ENCODE data around the gene EIF3K. TPM values are rescaled to one million over a fixed set of nuclear protein-coding genes. Genes with fewer than 3 reads are reported as not detected.

EIF3K gene
- total RNA-seq, 1 donor from 2014 or later, result 261 TPM

DNA sequence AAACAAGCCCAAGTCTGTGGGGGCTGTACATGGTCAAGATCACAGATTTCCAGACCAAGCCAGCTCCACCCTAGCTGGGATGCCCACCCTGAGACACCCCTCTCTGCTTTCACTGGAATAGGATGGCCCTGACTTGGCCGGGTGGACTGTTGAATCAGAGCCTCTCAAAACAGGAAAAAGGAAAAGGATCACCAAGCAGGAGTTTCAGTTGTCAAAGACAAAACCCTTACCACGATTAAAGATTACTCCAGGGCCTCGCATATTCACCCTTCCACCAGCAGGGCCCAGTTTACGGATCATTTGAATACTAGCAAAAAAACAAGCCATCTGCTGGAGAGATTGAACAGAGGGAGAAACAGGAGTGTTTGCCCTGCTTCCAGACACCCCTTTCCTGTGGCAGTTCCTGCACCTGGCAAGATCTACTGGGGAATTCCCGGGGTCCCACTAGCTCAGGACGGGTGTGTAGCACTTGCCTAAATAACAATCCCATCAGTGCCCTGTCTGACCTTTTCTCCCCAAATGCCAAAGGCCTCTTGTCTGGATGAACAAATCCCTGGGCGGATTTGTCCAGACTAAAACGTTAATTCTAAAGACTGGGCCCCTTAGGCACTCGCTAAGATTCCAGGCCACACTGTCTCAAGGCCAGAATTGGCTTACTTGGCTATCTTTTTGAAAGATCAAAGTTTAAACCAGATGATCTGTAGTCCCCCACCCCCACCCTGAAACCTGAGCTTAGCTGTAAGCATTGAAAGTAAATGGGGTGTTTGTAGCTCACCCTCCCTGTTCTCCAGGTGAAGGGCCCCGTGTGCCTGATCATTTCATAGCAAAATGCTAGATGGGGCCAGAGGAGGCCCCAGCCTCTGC lies 66.9 kb downstream of the EIF3K start:
- peaks cover 2% of the 10 kb centered on the region for H3K27me3 Mint-ChIP-seq (ENCODE audit: insufficient read depth, low read depth)
- H3K79me2 ChIP-seq (ENCODE audit: low read depth), result peaks cover 96% of the 10 kb centered on the region
- H3K4me2 ChIP-seq, result peak overlapping the region; percentile 56
- peak; percentile 80 for DNase-seq (ENCODE audit: low spot score)
- no peaks in the 10 kb centered on the region for H3K9me3 ChIP-seq (ENCODE audit: low read depth)
- peaks cover 36% of the 10 kb centered on the region for H3F3A ChIP-seq (ENCODE audit: low read depth)
- H3K36me3 Mint-ChIP-seq, result peaks cover 25% of the 10 kb centered on the region
- H3K4me1 ChIP-seq, result peaks cover 33% of the 10 kb centered on the region
- peaks cover 4% of the 10 kb centered on the region for H3K9me3 Mint-ChIP-seq
- TF ChIP-seq EZH2 (IDR thresholded peaks at IDR 0.05) (no peak), EZH2phosphoT487 (IDR thresholded peaks at IDR 0.05) (peak; percentile 37)
- TF ChIP-seq, protein P1, sequence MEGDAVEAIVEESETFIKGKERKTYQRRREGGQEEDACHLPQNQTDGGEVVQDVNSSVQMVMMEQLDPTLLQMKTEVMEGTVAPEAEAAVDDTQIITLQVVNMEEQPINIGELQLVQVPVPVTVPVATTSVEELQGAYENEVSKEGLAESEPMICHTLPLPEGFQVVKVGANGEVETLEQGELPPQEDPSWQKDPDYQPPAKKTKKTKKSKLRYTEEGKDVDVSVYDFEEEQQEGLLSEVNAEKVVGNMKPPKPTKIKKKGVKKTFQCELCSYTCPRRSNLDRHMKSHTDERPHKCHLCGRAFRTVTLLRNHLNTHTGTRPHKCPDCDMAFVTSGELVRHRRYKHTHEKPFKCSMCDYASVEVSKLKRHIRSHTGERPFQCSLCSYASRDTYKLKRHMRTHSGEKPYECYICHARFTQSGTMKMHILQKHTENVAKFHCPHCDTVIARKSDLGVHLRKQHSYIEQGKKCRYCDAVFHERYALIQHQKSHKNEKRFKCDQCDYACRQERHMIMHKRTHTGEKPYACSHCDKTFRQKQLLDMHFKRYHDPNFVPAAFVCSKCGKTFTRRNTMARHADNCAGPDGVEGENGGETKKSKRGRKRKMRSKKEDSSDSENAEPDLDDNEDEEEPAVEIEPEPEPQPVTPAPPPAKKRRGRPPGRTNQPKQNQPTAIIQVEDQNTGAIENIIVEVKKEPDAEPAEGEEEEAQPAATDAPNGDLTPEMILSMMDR (IDR thresholded peaks at IDR 0.05), result peak; percentile 40
- peak overlapping the region; percentile 57 for H3K27ac Mint-ChIP-seq
- H3K4me1 Mint-ChIP-seq, result peaks cover 50% of the 10 kb centered on the region
- peaks cover 80% of the 10 kb centered on the region for H4K20me1 ChIP-seq (ENCODE audit: low read depth)
- H2AFZ ChIP-seq (replicated peaks), result no peak overlapping the region
- no peaks in the 10 kb centered on the region for H3K27me3 ChIP-seq
- H3K27ac ChIP-seq, result peak overlapping the region; percentile 30
- no peak overlapping the region for H3K9ac ChIP-seq
- peak overlapping the region; percentile 41 for H3K4me3 Mint-ChIP-seq
- H3K36me3 ChIP-seq, result no peaks in the 10 kb centered on the region
- peak overlapping the region; percentile 1 for H3K4me3 ChIP-seq

DNA sequence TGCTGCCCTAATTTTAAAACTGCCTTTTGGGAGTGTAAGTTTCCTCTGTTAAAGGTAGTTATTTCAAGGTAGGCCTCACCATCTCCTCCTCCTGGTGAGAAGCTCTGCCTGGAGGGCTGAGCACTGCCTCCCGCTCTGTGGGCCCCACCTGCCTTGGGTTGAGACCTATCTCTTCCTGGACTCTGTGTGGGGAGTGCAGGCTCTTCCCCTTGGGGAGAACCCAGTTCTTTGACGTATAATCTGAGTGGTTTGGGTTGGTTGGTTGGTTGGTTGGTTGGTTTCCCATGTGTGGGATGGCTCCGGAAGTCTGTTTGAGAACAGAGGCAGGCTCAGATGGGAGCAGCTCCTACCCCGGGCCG lies 67.5 kb downstream of the EIF3K start:
- Histone ChIP-seq H3K27ac (no peak overlapping the region), H3F3A (ENCODE audit: low read depth) (peaks cover 39% of the 10 kb centered on the region), H2AFZ (replicated peaks) (no peak overlapping the region), H3K4me2 (peak overlapping the region; percentile 56), H4K20me1 (ENCODE audit: low read depth) (peaks cover 83% of the 10 kb centered on the region), H3K27me3 (no peaks in the 10 kb centered on the region), H3K36me3 (no peaks in the 10 kb centered on the region), H3K9me3 (ENCODE audit: low read depth) (no peaks in the 10 kb centered on the region), H3K9ac (no peak overlapping the region), H3K4me3 (no peak overlapping the region), H3K79me2 (ENCODE audit: low read depth) (peaks cover 98% of the 10 kb centered on the region), H3K4me1 (peaks cover 36% of the 10 kb centered on the region)
- Mint-ChIP-seq H3K27ac (no peak overlapping the region), H3K36me3 (peaks cover 22% of the 10 kb centered on the region), H3K27me3 (ENCODE audit: insufficient read depth, low read depth) (peaks cover 2% of the 10 kb centered on the region), H3K4me1 (peaks cover 50% of the 10 kb centered on the region), H3K9me3 (peaks cover 4% of the 10 kb centered on the region), H3K4me3 (peak overlapping the region; percentile 30)
- DNase-seq (ENCODE audit: low spot score), result no peak
- TF ChIP-seq EZH2 (IDR thresholded peaks at IDR 0.05) (no peak), EZH2phosphoT487 (IDR thresholded peaks at IDR 0.05) (no peak)
- TF ChIP-seq, protein P1 (IDR thresholded peaks at IDR 0.05), result no peak

Other genes with a start within 250 kb of the EIF3K start
- gene PSMD8, start 244.6 kb upstream of the EIF3K start, total RNA-seq (ENCODE audit: low replicate concordance), result 119 and 196 TPM in 2 replicates
- gene GGN, start 231.2 kb upstream of the EIF3K start, total RNA-seq (ENCODE audit: low replicate concordance), result 1.0 TPM in 1 of 2 replicates, not detected in the other
- 0.99 and 4.6 TPM in 2 replicates for gene SPRED3, start 230.5 kb upstream of the EIF3K start, total RNA-seq (ENCODE audit: low replicate concordance)
- 3.5 and 13.2 TPM in 2 replicates for gene FAM98C, start 216.1 kb upstream of the EIF3K start, total RNA-seq (ENCODE audit: low replicate concordance)
- 0.09 TPM in 1 of 2 replicates, not detected in the other for gene RASGRP4, start 193.0 kb upstream of the EIF3K start, total RNA-seq (ENCODE audit: low replicate concordance)
- gene RYR1, start 185.5 kb upstream of the EIF3K start, total RNA-seq (ENCODE audit: low replicate concordance), result 0.60 and 2.2 TPM in 2 replicates
- 1.9 and 3.6 TPM in 2 replicates for gene MAP4K1, start 1.2 kb upstream of the EIF3K start, total RNA-seq (ENCODE audit: low replicate concordance)
- gene ACTN4, start 28.5 kb downstream of the EIF3K start, total RNA-seq (ENCODE audit: low replicate concordance), result 127 and 233 TPM in 2 replicates
- 1.0 and 4.9 TPM in 2 replicates for gene CAPN12, start 125.3 kb downstream of the EIF3K start, total RNA-seq (ENCODE audit: low replicate concordance)
- gene LGALS7, start 154.3 kb downstream of the EIF3K start, total RNA-seq (ENCODE audit: low replicate concordance), result not detected in 2 replicates
- gene LGALS7B, start 170.0 kb downstream of the EIF3K start, total RNA-seq (ENCODE audit: low replicate concordance), result not detected in 2 replicates
- gene LGALS4, start 193.8 kb downstream of the EIF3K start, total RNA-seq (ENCODE audit: low replicate concordance), result 0.31 TPM in 1 of 2 replicates, not detected in the other
- 52.2 and 92.9 TPM in 2 replicates for gene ECH1, start 212.6 kb downstream of the EIF3K start, total RNA-seq (ENCODE audit: low replicate concordance)
- gene HNRNPL, start 230.8 kb downstream of the EIF3K start, total RNA-seq (ENCODE audit: low replicate concordance), result 436 and 583 TPM in 2 replicates